ENCODE results near the gene FGFRL1.
A peak's percentile ranks its signal among the peaks of the same experiment; 100 is the strongest.
"Not testable (repeated sequence)": the region's sequence is repeated elsewhere in the genome, so short reads cannot be mapped to it uniquely, and the experiment has no call there.

Gene FGFRL1

GRCh38 chr4:1042352-1043055 lies 31.1 kb downstream of the FGFRL1 start:
- Histone ChIP-seq H3K4me3 (ENCODE audit: low read depth in 1 of 2, low read length in 2 of 2) (no peak overlapping the region), H3K36me3 (ENCODE audit: control insufficient read depth in 1 of 2, insufficient read depth in 2 of 2, low read length in 2 of 2) (no peaks in the 10 kb centered on the region), H3K4me1 (ENCODE audit: control insufficient read depth in 1 of 2, insufficient read depth in 2 of 2, low read length in 2 of 2) (peaks cover 4 to 56% of the 10 kb centered on the region in 2 donors), H3K27me3 (ENCODE audit: low read depth, low read length) (peaks cover 17% of the 10 kb centered on the region), H3K27ac (ENCODE audit: low read length) (no peak overlapping the region), H3K9me3 (ENCODE audit: control insufficient read depth in 1 of 2, low read length in 2 of 2) (no peaks in the 10 kb centered on the region)

- no peaks in the 10 kb centered on the region for H3K9me3 ChIP-seq (ENCODE audit: control insufficient read depth in 1 of 2, low read length in 2 of 2)
- H3K36me3 ChIP-seq (ENCODE audit: control insufficient read depth in 1 of 2, insufficient read depth in 2 of 2, low read length in 2 of 2): no peaks in the 10 kb centered on the region
- peaks cover 4 to 60% of the 10 kb centered on the region in 2 donors for H3K4me1 ChIP-seq (ENCODE audit: control insufficient read depth in 1 of 2, insufficient read depth in 2 of 2, low read length in 2 of 2)
- peaks cover 17% of the 10 kb centered on the region for H3K27me3 ChIP-seq (ENCODE audit: low read depth, low read length)
- H3K4me3 ChIP-seq (ENCODE audit: low read depth in 1 of 2, low read length in 2 of 2): no peak overlapping the region
- H3K27ac ChIP-seq (ENCODE audit: low read length): no peak overlapping the region
Observed at GRCh38 chr4:1043162-1043561, 31.7 kb downstream of the FGFRL1 start.

GRCh38 chr4:1043651-1044468 lies 32.4 kb downstream of the FGFRL1 start:
- no peaks in the 10 kb centered on the region for H3K9me3 ChIP-seq (ENCODE audit: control insufficient read depth in 1 of 2, low read length in 2 of 2)
- no peaks in the 10 kb centered on the region for H3K36me3 ChIP-seq (ENCODE audit: control insufficient read depth in 1 of 2, insufficient read depth in 2 of 2, low read length in 2 of 2)
- H3K4me3 ChIP-seq (ENCODE audit: low read depth in 1 of 2, low read length in 2 of 2): no peak overlapping the region
- no peak overlapping the region for H3K27ac ChIP-seq (ENCODE audit: low read length)
- H3K4me1 ChIP-seq (ENCODE audit: control insufficient read depth in 1 of 2, insufficient read depth in 2 of 2, low read length in 2 of 2): peaks cover 4 to 63% of the 10 kb centered on the region in 2 donors
- H3K27me3 ChIP-seq (ENCODE audit: low read depth, low read length): peaks cover 17% of the 10 kb centered on the region

GRCh38 chr4:1044469-1045192 lies 33.2 kb downstream of the FGFRL1 start:
- H3K27ac ChIP-seq (ENCODE audit: low read length): no peak overlapping the region
- no peak overlapping the region for H3K4me3 ChIP-seq (ENCODE audit: low read depth in 1 of 2, low read length in 2 of 2)
- peaks cover 4 to 59% of the 10 kb centered on the region in 2 donors for H3K4me1 ChIP-seq (ENCODE audit: control insufficient read depth in 1 of 2, insufficient read depth in 2 of 2, low read length in 2 of 2)
- H3K9me3 ChIP-seq (ENCODE audit: control insufficient read depth in 1 of 2, low read length in 2 of 2): no peaks in the 10 kb centered on the region
- H3K27me3 ChIP-seq (ENCODE audit: low read depth, low read length): peaks cover 17% of the 10 kb centered on the region
- H3K36me3 ChIP-seq (ENCODE audit: control insufficient read depth in 1 of 2, insufficient read depth in 2 of 2, low read length in 2 of 2): no peaks in the 10 kb centered on the region

- no peak overlapping the region for H3K4me3 ChIP-seq (ENCODE audit: low read depth in 1 of 2, low read length in 2 of 2)
- H3K9me3 ChIP-seq (ENCODE audit: control insufficient read depth in 1 of 2, low read length in 2 of 2): no peaks in the 10 kb centered on the region
- no peak overlapping the region for H3K27ac ChIP-seq (ENCODE audit: low read length)
- peaks cover 4 to 54% of the 10 kb centered on the region in 2 donors for H3K4me1 ChIP-seq (ENCODE audit: control insufficient read depth in 1 of 2, insufficient read depth in 2 of 2, low read length in 2 of 2)
- H3K36me3 ChIP-seq (ENCODE audit: control insufficient read depth in 1 of 2, insufficient read depth in 2 of 2, low read length in 2 of 2): no peaks in the 10 kb centered on the region
- peaks cover 17% of the 10 kb centered on the region for H3K27me3 ChIP-seq (ENCODE audit: low read depth, low read length)
Observed at GRCh38 chr4:1045193-1045594, 33.8 kb downstream of the FGFRL1 start.

GRCh38 chr4:1045595-1046201 lies 34.3 kb downstream of the FGFRL1 start:
- Histone ChIP-seq H3K27me3 (ENCODE audit: low read depth, low read length) (peaks cover 17% of the 10 kb centered on the region), H3K36me3 (ENCODE audit: control insufficient read depth in 1 of 2, insufficient read depth in 2 of 2, low read length in 2 of 2) (no peaks in the 10 kb centered on the region), H3K27ac (ENCODE audit: low read length) (no peak overlapping the region), H3K9me3 (ENCODE audit: control insufficient read depth in 1 of 2, low read length in 2 of 2) (no peaks in the 10 kb centered on the region), H3K4me3 (ENCODE audit: low read depth in 1 of 2, low read length in 2 of 2) (no peak overlapping the region), H3K4me1 (ENCODE audit: control insufficient read depth in 1 of 2, insufficient read depth in 2 of 2, low read length in 2 of 2) (peaks cover 4 to 53% of the 10 kb centered on the region in 2 donors)

GRCh38 chr4:1046581-1047011 lies 35.2 kb downstream of the FGFRL1 start:
- H3K4me3 ChIP-seq (ENCODE audit: low read depth in 1 of 2, low read length in 2 of 2): peak overlapping the region in 1 of 2 donors; percentile 31
- not testable (repeated sequence) for H3K9me3 ChIP-seq (ENCODE audit: control insufficient read depth in 1 of 2, low read length in 2 of 2); H3K36me3 ChIP-seq (ENCODE audit: control insufficient read depth in 1 of 2, insufficient read depth in 2 of 2, low read length in 2 of 2); H3K27ac ChIP-seq (ENCODE audit: low read length)
- H3K4me1 ChIP-seq (ENCODE audit: control insufficient read depth in 1 of 2, insufficient read depth in 2 of 2, low read length in 2 of 2): peaks cover 4 to 45% of the 10 kb centered on the region in 2 donors
- peaks cover 20% of the 10 kb centered on the region for H3K27me3 ChIP-seq (ENCODE audit: low read depth, low read length)

GRCh38 chr4:1047106-1047975 lies 35.9 kb downstream of the FGFRL1 start:
- Histone ChIP-seq H3K27me3 (ENCODE audit: low read depth, low read length) (peaks cover 21% of the 10 kb centered on the region), H3K36me3 (ENCODE audit: control insufficient read depth in 1 of 2, insufficient read depth in 2 of 2, low read length in 2 of 2) (no peaks in the 10 kb centered on the region), H3K4me1 (ENCODE audit: control insufficient read depth in 1 of 2, insufficient read depth in 2 of 2, low read length in 2 of 2) (peaks cover 4 to 40% of the 10 kb centered on the region in 2 donors), H3K9me3 (ENCODE audit: control insufficient read depth in 1 of 2, low read length in 2 of 2) (no peaks in the 10 kb centered on the region), H3K27ac (ENCODE audit: low read length) (no peak overlapping the region), H3K4me3 (ENCODE audit: low read depth in 1 of 2, low read length in 2 of 2) (peak overlapping the region in 1 of 2 donors; percentile 31)

GRCh38 chr4:1047976-1048772 lies 36.7 kb downstream of the FGFRL1 start:
- Histone ChIP-seq H3K36me3 (ENCODE audit: control insufficient read depth in 1 of 2, insufficient read depth in 2 of 2, low read length in 2 of 2) (no peaks in the 10 kb centered on the region), H3K27me3 (ENCODE audit: low read depth, low read length) (peaks cover 26% of the 10 kb centered on the region), H3K4me1 (ENCODE audit: control insufficient read depth in 1 of 2, insufficient read depth in 2 of 2, low read length in 2 of 2) (peaks cover 4 to 42% of the 10 kb centered on the region in 2 donors), H3K4me3 (ENCODE audit: low read depth in 1 of 2, low read length in 2 of 2) (no peak overlapping the region), H3K27ac (ENCODE audit: low read length) (no peak overlapping the region), H3K9me3 (ENCODE audit: control insufficient read depth in 1 of 2, low read length in 2 of 2) (no peaks in the 10 kb centered on the region)

Measured in muscle layer of duodenum (tissue), 2 donors.